ENCODE data around the gene PIK3R2. TPM values are rescaled to one million over a fixed set of nuclear protein-coding genes. Genes with fewer than 3 reads are reported as not detected.
"Not testable (repeated sequence)": the region's sequence is repeated elsewhere in the genome, so short reads cannot be mapped to it uniquely, and the experiment has no call there.

The PIK3R2 gene
- total RNA-seq (10 to 100 TPM; 17.7 to 17.9 TPM), polyA plus RNA-seq (5.7 TPM)

DNA sequence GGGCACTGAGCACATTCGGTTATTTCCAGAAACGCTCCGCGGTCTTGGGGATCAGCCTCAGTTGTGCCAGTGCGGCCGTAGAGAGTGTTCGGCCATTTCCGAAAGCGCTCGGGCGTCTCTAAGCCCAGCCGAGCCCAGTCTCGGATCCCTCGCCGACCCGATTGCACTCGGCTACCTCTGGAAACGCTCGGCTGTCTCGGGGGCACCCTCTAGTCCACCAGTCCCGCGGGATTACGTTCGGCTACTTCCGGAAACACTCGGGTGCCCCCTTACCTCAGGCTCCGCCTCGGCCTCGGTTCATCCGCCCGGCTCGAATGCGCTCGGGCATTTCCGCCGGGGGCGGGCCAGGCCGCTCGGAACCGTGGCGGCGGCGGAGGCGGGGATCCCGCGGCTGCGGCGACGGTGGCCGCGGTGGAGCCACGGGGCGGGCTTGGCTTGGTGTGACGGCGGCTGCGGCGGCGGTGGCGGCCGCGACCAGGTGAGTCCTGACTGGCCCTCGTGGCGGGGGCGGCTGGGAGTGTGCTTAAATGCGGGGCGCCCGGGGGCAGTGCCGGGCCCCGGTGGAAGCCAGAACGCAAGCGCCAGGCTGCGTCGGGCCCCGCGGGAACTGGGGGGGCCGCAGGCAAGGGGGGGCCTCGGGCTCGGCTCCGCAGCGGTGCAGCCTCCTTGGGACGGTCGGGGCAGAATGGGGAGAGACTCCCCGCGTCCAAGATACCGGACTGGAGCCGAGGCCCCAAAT, at the start of gene PIK3R2:
Gene PIK3R2 (plus strand): TSS at position 347 of the 739 bp plus-strand sequence. CDS start 2,717 bp downstream, outside the sequence.
- H3K4me1 ChIP-seq (ENCODE audit: insufficient read depth, low read length) = peaks cover 21% of the 10 kb centered on the region
- no peaks in the 10 kb centered on the region for H3K9me3 ChIP-seq (ENCODE audit: low read length)
- peaks cover 29 to 37% (median 33%) of the 10 kb centered on the region in 3 donors for H3K4me1 Mint-ChIP-seq
- POLR2A ChIA-PET = interaction anchor here (0.6 to 2.2 kb wide), 7 partner anchors 8 to 276 kb away, joined by 3 to 20 read pairs (median 6); partner anchors contain the start of genes IL12RB1 and JUND
- CTCF ChIA-PET = interaction anchor here (0.9 to 2.7 kb wide), 13 partner anchors 8 to 221 kb away, joined by 3 to 22 read pairs (median 5); partner anchors contain the start of genes ARRDC2, CCDC124, IL12RB1 and RAB3A
- peak within 1 kb of the TSS; percentile 94 for H3K4me3 ChIP-seq (ENCODE audit: low read length)
- no peaks in the 10 kb centered on the region for H3K9me3 Mint-ChIP-seq
- H3K36me3 Mint-ChIP-seq = peaks cover 0 to 26% (median 0%) of the 10 kb centered on the region in 3 donors
- no peaks in the 10 kb centered on the region for H3K27me3 Mint-ChIP-seq
- H3K4me3 Mint-ChIP-seq = peak within 1 kb of the TSS; percentile 85 to 94 (median 89)
- no peaks in the 10 kb centered on the region for H3K27me3 ChIP-seq (ENCODE audit: insufficient read depth, low read length, poor library complexity, severe bottlenecking)
- peak within 1 kb of the TSS; percentile 94 to 98 (median 94) for H3K27ac Mint-ChIP-seq
- H3K36me3 ChIP-seq (ENCODE audit: insufficient read depth, low read length) = no peaks in the 10 kb centered on the region
- peak; percentile 99 to 100 (median 100) for DNase-seq
- peak within 1 kb of the TSS; percentile 88 for H3K27ac ChIP-seq (ENCODE audit: low read depth, low read length)

DNA sequence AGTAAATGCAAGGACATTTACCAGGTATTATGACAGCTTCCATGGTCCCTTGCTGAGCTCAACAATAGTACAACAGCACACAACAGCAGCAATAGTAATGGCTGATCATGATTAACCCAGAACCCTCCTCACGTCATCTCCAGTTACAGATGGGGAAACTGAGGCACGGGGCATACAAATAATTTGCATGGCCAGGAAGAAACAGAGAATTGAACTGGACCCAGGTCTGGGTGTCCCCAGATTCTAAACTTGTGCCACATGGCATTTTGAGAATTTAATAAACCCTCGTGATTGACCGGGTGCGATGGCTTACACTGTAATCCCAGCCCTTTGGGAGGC, 48.2 kb upstream of the PIK3R2 start:
- Mint-ChIP-seq H3K9me3 (no peaks in the 10 kb centered on the region), H3K36me3 (peaks cover 0 to under 1% (median 0%) of the 10 kb centered on the region in 3 donors), H3K4me1 (peaks cover 17 to 23% (median 23%) of the 10 kb centered on the region in 3 donors), H3K4me3 (peak overlapping the region; percentile 68 to 80 (median 75)), H3K27me3 (no peaks in the 10 kb centered on the region), H3K27ac (peak overlapping the region; percentile 54 to 89 (median 81))
- Histone ChIP-seq H3K27ac (ENCODE audit: low read depth, low read length) (no peak overlapping the region), H3K4me1 (ENCODE audit: insufficient read depth, low read length) (peaks cover 12% of the 10 kb centered on the region), H3K9me3 (ENCODE audit: low read length) (no peaks in the 10 kb centered on the region), H3K36me3 (ENCODE audit: insufficient read depth, low read length) (no peaks in the 10 kb centered on the region), H3K4me3 (ENCODE audit: low read length) (peak overlapping the region; percentile 63), H3K27me3 (ENCODE audit: insufficient read depth, low read length, poor library complexity, severe bottlenecking) (no peaks in the 10 kb centered on the region)
- DNase-seq = no peak
- ChIA-PET CTCF (interaction anchor here (1.5 to 3.1 kb wide), 2 partner anchors 8 to 97 kb away, joined by 3 to 19 read pairs; no protein-coding TSS in a partner anchor), POLR2A (interaction anchor here (1.4 to 1.7 kb wide), 2 partner anchors 12 to 14 kb away, joined by 5 to 6 read pairs; no protein-coding TSS in a partner anchor)

DNA sequence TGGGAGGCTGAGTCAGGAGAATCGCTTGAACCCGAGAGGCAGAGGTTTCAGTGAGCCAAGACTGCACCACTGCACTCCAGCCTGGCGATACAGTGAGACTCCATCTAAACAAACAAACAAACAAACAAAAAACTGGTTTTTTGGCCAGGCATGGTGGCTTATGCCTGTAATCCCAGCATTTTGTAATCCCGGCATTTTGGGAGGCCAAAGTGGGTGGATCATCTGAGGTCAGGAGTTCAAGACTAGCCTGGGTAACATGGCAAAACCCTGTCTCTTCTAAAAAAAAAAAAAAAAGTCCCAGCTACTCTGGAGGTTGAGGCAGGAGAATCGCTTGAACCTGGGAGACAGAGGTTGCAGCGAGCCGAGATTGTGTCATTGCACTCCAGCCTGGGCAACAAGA, 47.7 kb upstream of the PIK3R2 start:
- H3K27me3 ChIP-seq (ENCODE audit: insufficient read depth, low read length, poor library complexity, severe bottlenecking); H3K27me3 Mint-ChIP-seq; H3K4me3 ChIP-seq (ENCODE audit: low read length); H3K27ac Mint-ChIP-seq; H3K9me3 ChIP-seq (ENCODE audit: low read length); H3K36me3 Mint-ChIP-seq; H3K27ac ChIP-seq (ENCODE audit: low read depth, low read length); DNase-seq; H3K9me3 Mint-ChIP-seq; H3K36me3 ChIP-seq (ENCODE audit: insufficient read depth, low read length): not testable (repeated sequence)
- POLR2A ChIA-PET = interaction anchor here (1.4 to 1.7 kb wide), 2 partner anchors 12 to 14 kb away, joined by 5 to 6 read pairs; no protein-coding TSS in a partner anchor
- Mint-ChIP-seq H3K4me3 (peak overlapping the region in 1 of 7 donors; percentile 12), H3K4me1 (peaks cover 17 to 23% (median 21%) of the 10 kb centered on the region in 3 donors)
- CTCF ChIA-PET = interaction anchor here (1.5 to 3.1 kb wide), 2 partner anchors 7 to 98 kb away, joined by 3 to 19 read pairs; no protein-coding TSS in a partner anchor
- peaks cover 12% of the 10 kb centered on the region for H3K4me1 ChIP-seq (ENCODE audit: insufficient read depth, low read length)

DNA sequence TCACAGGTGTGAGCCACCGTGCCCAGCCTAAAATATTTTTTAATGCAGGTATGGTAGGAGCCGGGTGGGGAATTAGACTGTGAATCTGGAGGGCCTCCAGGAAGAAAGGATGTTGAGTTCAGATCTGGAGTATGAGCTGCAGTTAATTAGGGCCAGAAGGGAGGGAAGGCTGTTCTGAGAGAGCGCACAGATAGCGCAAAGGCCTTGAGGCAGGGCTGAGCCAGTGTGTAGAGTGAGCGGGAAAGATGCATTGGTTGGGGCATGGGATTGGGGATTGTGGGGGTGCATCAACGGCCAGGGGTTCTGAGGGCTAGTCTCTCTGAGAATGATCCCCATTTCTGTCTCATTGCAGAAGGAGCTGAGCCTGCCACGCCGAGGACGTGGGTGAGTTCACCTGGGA, 45.7 kb upstream of the PIK3R2 start:
- POLR2A ChIA-PET = no interaction called here
- CTCF ChIA-PET = interaction anchor here (1.3 kb wide), 2 partner anchors 27 to 60 kb away, joined by 3 to 4 read pairs; no protein-coding TSS in a partner anchor

DNA sequence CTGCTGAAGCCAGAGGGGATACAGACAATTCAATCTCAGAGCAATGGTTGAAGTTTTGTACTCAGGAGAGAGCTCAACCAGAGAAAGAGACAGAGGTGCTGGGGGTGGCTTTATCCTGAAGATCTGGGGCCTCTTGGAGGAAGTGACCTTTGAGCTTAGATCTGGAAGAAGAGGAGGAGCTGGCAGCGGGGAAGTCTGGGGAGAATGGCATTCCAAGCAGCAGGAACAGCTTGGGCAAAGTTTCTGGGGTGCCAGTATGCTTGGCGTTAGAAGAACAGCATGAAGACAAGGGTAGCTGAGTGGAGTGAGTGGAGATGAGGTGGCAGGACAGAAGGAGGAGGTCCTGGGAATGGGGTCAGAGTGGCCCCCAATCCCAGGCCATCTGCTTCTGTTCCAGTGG, 44.1 kb upstream of the PIK3R2 start:
- Mint-ChIP-seq H3K4me3 (peak overlapping the region; percentile 67 to 93 (median 80)), H3K36me3 (peaks cover 0 to 4% (median 0%) of the 10 kb centered on the region in 3 donors)
- peak overlapping the region; percentile 51 for H3K27ac ChIP-seq (ENCODE audit: low read depth, low read length)

More for the DNA sequence above, 45.7 kb upstream of the PIK3R2 start:
- no peaks in the 10 kb centered on the region for H3K27me3 Mint-ChIP-seq
- peaks cover 18 to 33% (median 21%) of the 10 kb centered on the region in 3 donors for H3K4me1 Mint-ChIP-seq
- H3K27ac Mint-ChIP-seq = peak overlapping the region in 1 of 8 donors; percentile 33
- no peaks in the 10 kb centered on the region for H3K9me3 Mint-ChIP-seq
- no peak for DNase-seq
- H3K4me3 Mint-ChIP-seq = peak overlapping the region in 3 of 7 donors; percentile 0 to 32 (median 32)
- Histone ChIP-seq H3K27me3 (ENCODE audit: insufficient read depth, low read length, poor library complexity, severe bottlenecking) (no peaks in the 10 kb centered on the region), H3K36me3 (ENCODE audit: insufficient read depth, low read length) (no peaks in the 10 kb centered on the region), H3K4me1 (ENCODE audit: insufficient read depth, low read length) (peaks cover 23% of the 10 kb centered on the region), H3K27ac (ENCODE audit: low read depth, low read length) (no peak overlapping the region), H3K4me3 (ENCODE audit: low read length) (no peak overlapping the region), H3K9me3 (ENCODE audit: low read length) (no peaks in the 10 kb centered on the region)
- H3K36me3 Mint-ChIP-seq = peaks cover 0 to 1% (median 0%) of the 10 kb centered on the region in 3 donors

DNA sequence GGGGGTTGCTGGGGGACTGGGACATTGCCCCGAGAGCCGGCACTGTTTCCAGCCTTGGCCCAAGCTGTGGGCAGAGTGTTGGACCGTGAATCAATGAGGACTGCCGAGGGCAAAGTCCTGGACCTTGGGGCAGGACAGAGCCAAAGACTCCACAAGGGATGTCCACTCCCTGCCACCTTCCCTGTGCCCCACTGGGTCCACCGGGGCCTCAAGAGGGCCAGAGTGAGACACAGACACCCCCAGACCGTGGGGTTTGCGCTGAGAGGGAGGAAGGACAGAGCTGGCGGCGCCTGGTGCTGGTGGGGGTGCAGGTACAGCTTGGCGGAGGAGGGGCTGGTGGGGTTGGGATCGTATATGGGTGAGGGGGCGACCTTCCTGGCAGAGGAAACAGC, 43.6 kb upstream of the PIK3R2 start:
- H3K4me3 ChIP-seq (ENCODE audit: low read length) = peak overlapping the region; percentile 61
- H3K36me3 Mint-ChIP-seq = peaks cover 0 to 5% (median 0%) of the 10 kb centered on the region in 3 donors
- ChIA-PET CTCF (interaction anchor here (1.6 to 5.6 kb wide), 8 partner anchors 10 to 143 kb away, joined by 5 to 28 read pairs (median 11); partner anchors contain the start of genes ARRDC2, IL12RB1 and MAST3), POLR2A (interaction anchor here (0.5 to 2.5 kb wide), 8 partner anchors 10 to 172 kb away, joined by 3 to 18 read pairs (median 3); partner anchors contain the start of genes ARRDC2, JUND and MAST3)
- peak overlapping the region in 7 of 8 donors; percentile 59 to 96 (median 89) for H3K27ac Mint-ChIP-seq
- no peaks in the 10 kb centered on the region for H3K27me3 ChIP-seq (ENCODE audit: insufficient read depth, low read length, poor library complexity, severe bottlenecking)
- peaks cover 18 to 35% (median 21%) of the 10 kb centered on the region in 3 donors for H3K4me1 Mint-ChIP-seq
- DNase-seq = no peak
- peak overlapping the region; percentile 51 for H3K27ac ChIP-seq (ENCODE audit: low read depth, low read length)
- no peaks in the 10 kb centered on the region for H3K9me3 ChIP-seq (ENCODE audit: low read length)
- H3K4me1 ChIP-seq (ENCODE audit: insufficient read depth, low read length) = peaks cover 20% of the 10 kb centered on the region
- no peaks in the 10 kb centered on the region for H3K9me3 Mint-ChIP-seq
- no peaks in the 10 kb centered on the region for H3K27me3 Mint-ChIP-seq
- peak overlapping the region; percentile 67 to 93 (median 80) for H3K4me3 Mint-ChIP-seq
- H3K36me3 ChIP-seq (ENCODE audit: insufficient read depth, low read length) = no peaks in the 10 kb centered on the region

More for the DNA sequence above, 44.1 kb upstream of the PIK3R2 start:
- Mint-ChIP-seq H3K27ac (peak overlapping the region in 7 of 8 donors; percentile 68 to 96 (median 89)), H3K27me3 (no peaks in the 10 kb centered on the region), H3K4me1 (peaks cover 19 to 37% (median 24%) of the 10 kb centered on the region in 3 donors), H3K9me3 (no peaks in the 10 kb centered on the region)
- no peaks in the 10 kb centered on the region for H3K27me3 ChIP-seq (ENCODE audit: insufficient read depth, low read length, poor library complexity, severe bottlenecking)
- H3K4me1 ChIP-seq (ENCODE audit: insufficient read depth, low read length) = peaks cover 23% of the 10 kb centered on the region
- POLR2A ChIA-PET = interaction anchor here (0.6 to 1.8 kb wide), 5 partner anchors 11 to 173 kb away, joined by 3 to 7 read pairs (median 3); partner anchors contain the start of genes ARRDC2, JUND and MAST3
- CTCF ChIA-PET = interaction anchor here (1.6 to 5.6 kb wide), 4 partner anchors 9 to 59 kb away, joined by 5 to 28 read pairs (median 13); no protein-coding TSS in a partner anchor
- H3K36me3 ChIP-seq (ENCODE audit: insufficient read depth, low read length) = no peaks in the 10 kb centered on the region
- no peaks in the 10 kb centered on the region for H3K9me3 ChIP-seq (ENCODE audit: low read length)
- H3K4me3 ChIP-seq (ENCODE audit: low read length) = no peak overlapping the region
- DNase-seq = no peak

DNA sequence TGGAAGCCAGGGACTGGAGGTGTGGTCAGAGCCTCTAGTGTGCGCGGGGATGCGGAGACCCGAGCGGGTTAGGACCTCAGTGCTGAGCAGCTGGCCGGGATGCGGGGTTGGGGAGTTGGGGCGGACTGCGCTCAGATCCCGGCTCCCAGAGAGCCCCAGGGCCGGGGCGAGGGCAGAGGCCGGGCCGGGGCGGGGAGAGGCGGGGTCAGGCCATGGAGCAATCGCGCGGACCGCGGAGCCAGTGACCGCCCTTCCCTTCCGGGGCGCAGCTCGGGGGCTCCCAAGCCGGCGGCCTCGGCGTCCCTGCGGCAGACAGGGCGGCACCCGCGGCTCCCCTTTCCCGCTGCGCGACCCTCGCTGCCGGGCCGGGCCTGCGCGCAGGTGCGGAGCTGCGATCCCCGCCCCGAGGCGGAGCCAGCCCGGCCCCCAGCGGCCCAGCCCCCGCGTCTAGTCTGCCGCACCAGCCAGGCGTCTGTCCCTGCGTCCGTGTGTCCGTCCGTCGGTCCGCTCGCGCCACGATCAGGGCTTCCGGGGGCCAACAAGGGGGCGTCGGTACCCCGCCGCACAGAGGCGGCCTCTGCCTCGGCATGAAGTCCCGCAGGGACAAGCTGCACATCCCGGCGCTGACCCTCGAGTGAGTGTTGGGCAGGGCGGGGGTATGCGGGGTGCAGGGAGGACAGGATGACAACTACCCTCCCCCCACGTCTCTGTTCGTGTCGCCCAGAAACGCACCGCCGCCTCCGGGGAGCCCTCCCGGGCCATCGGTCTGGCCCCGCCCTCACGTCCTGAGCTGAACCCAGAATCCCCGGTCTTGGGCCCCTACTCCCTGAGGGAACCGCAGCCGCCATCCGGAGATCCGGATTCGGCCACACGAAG, 43.0 kb upstream of the PIK3R2 start:
- H3K9me3 Mint-ChIP-seq = no peaks in the 10 kb centered on the region
- H3K4me3 ChIP-seq (ENCODE audit: low read length) = peak overlapping the region; percentile 61

More for the DNA sequence above, 43.0 kb upstream of the PIK3R2 start:
- Histone ChIP-seq H3K27me3 (ENCODE audit: insufficient read depth, low read length, poor library complexity, severe bottlenecking) (no peaks in the 10 kb centered on the region), H3K36me3 (ENCODE audit: insufficient read depth, low read length) (no peaks in the 10 kb centered on the region), H3K27ac (ENCODE audit: low read depth, low read length) (peak overlapping the region; percentile 51), H3K9me3 (ENCODE audit: low read length) (no peaks in the 10 kb centered on the region), H3K4me1 (ENCODE audit: insufficient read depth, low read length) (peaks cover 13% of the 10 kb centered on the region)
- peak overlapping the region; percentile 73 to 93 (median 86) for H3K4me3 Mint-ChIP-seq
- H3K36me3 Mint-ChIP-seq = peaks cover 0 to 6% (median 0%) of the 10 kb centered on the region in 3 donors
- POLR2A ChIA-PET = interaction anchor here (0.5 to 2.5 kb wide), 10 partner anchors 10 to 169 kb away, joined by 3 to 18 read pairs (median 3); partner anchors contain the start of genes IL12RB1, MAST3 and MPV17L2
- CTCF ChIA-PET = interaction anchor here (0.8 to 5.6 kb wide), 16 partner anchors 10 to 218 kb away, joined by 3 to 28 read pairs (median 6); partner anchors contain the start of genes ARRDC2, IL12RB1, MAST3 and PIK3R2
- H3K4me1 Mint-ChIP-seq = peaks cover 16 to 30% (median 18%) of the 10 kb centered on the region in 3 donors
- H3K27me3 Mint-ChIP-seq = no peaks in the 10 kb centered on the region
- peak overlapping the region in 5 of 8 donors; percentile 59 to 92 (median 89) for H3K27ac Mint-ChIP-seq
- peak; percentile 31 to 68 (median 46) for DNase-seq

Measured in CD8-positive, alpha-beta memory T cell (primary cell).